Aorta (tissue), 5 donors: Measurements from ENCODE around the gene DNMBP. TPM values are rescaled to one million over a fixed set of nuclear protein-coding genes. Genes with fewer than 3 reads are reported as not detected.

Source experiments
- ATAC-seq: fragments of 200-7000 bp; cut with Tn5 transposase; one replicate; pipeline ENCODE4 v1.9.1; 2022; ENCODE audit warnings: moderate library complexity; ENCODE audit not compliant: low FRiP score
- DNase-seq, 2 donors: peaks; one replicate each; pipeline ENCODE4 v3.0.0-alpha.2; 2020
- H3K27ac ChIP-seq, 2 donors: one replicate each; pipeline ENCODE4 v1.5.1; 2013; ENCODE audit warnings: low read length in 2 of 2, mild to moderate bottlenecking in 2 of 2, moderate library complexity in 2 of 2, control low read depth in 1 of 2, inconsistent platforms in 1 of 2, low read depth in 1 of 2
- H3K27me3 ChIP-seq, 2 donors: one replicate each; pipeline ENCODE4 v1.6.1; 2013; ENCODE audit warnings: control low read depth in 1 of 2, low read length in 1 of 2, mild to moderate bottlenecking in 1 of 2, moderate library complexity in 1 of 2; ENCODE audit not compliant: insufficient read depth in 2 of 2, control insufficient read depth in 1 of 2
- H3K36me3 ChIP-seq, 2 donors: one replicate each; pipeline ENCODE4 v1.6.1; 2013; ENCODE audit warnings: control low read depth in 1 of 2, low read length in 1 of 2, mild to moderate bottlenecking in 1 of 2; ENCODE audit not compliant: insufficient read depth in 2 of 2, control insufficient read depth in 1 of 2
- H3K4me1 ChIP-seq, 2 donors: one replicate each; pipeline ENCODE4 v1.6.1; 2013; ENCODE audit warnings: low read length in 2 of 2, control low read depth in 1 of 2, mild to moderate bottlenecking in 1 of 2, moderate library complexity in 1 of 2; ENCODE audit not compliant: insufficient read depth in 2 of 2, control insufficient read depth in 1 of 2
- H3K4me3 ChIP-seq, 2 donors: one replicate each; pipeline ENCODE4 v1.5.1; 2013; ENCODE audit warnings: low read length in 2 of 2, control low read depth in 1 of 2, mild to moderate bottlenecking in 1 of 2
- H3K9me3 ChIP-seq: one replicate; pipeline ENCODE4 v1.6.1; 2013; ENCODE audit warnings: mild to moderate bottlenecking, low read length; ENCODE audit not compliant: control insufficient read depth
- WGBS, 2 donors: extraction: QIAGEN DNeasy Blood & Tissue Kit; methylation state at CpG; one replicate each; pipeline ENCODE4 v1.1.7; 2013; 5-methylcytosine and 5-hydroxymethylcytosine counted together
- intact Hi-C, 2 donors: fragments of 100-400 bp; cut with DNase I; formaldehyde crosslinking; loops; one replicate each; pipeline versions ENCODE4 v1.14.2 to v1.15.0; 2022
- polyA plus RNA-seq, 2 donors: library from polyadenylated mRNA; stranded (reverse); fragments of 200-250 nt; gene quantifications; one replicate each; pipeline ENCODE4 v1.2.3, GENCODE V29; 2013
- total RNA-seq, 2 donors: library from RNA; stranded (reverse); fragmentation: NEBNext Ultra II Directional; extraction: Animal tissue kit (Norgen Biotek cat#: 25700); gene quantifications; one replicate each; pipeline ENCODE4 v1.2.1, GENCODE V29; 2021
- donor health status: healthy with polysubstance abuse.
- donor health status: Bipolar disorder and iron deficiency.
- donor health status: DM: no; HTN: no; CAD: no.
- donor health status: DM: no; HTN: no; CAD: no.
- donor health status: DM: yes; HTN: yes; CAD: no.

Gene DNMBP
- total and polyA plus RNA-seq, 4 donors = 5.5 to 23.9 (median 11.1) TPM

GRCh38 chr10:99859585-99859984, 150.2 kb downstream of the DNMBP start:
- ATAC-seq (no peak), DNase-seq (no peak)
- H3K4me3 ChIP-seq = no peak overlapping the region
- H3K27me3 ChIP-seq = no peaks in the 10 kb centered on the region
- H3K27ac ChIP-seq = no peak overlapping the region
- H3K36me3 ChIP-seq = no peaks in the 10 kb centered on the region
- intact Hi-C loops = no loop called here
- H3K4me1 ChIP-seq = no peaks in the 10 kb centered on the region
- WGBS, 2 donors = 28 to 35% methylated on average over 5 of the region's 5 CpGs
- H3K9me3 ChIP-seq = no peaks in the 10 kb centered on the region

DNA sequence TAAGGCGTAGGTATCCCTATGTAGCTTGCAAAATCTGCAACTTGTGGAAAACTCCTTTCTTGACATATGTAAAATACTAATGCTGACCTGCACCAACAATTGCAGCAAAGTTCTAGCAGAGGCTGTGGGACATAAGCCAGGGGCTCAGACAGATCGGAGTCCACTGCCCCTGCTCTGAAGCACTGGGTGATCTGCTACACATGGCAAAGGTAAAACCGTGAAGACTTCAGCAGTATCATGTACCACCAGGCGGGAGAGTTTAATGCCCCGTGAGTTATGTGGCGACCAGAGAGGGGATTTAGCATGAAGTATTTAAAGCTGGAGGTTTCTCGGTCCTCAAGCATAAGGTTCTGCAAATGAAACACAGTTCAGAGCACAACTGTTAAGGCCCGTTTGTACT, 150.9 kb downstream of the DNMBP start:
- H3K9me3 ChIP-seq = no peaks in the 10 kb centered on the region
- ATAC-seq (no peak), DNase-seq (no peak)
- H3K4me1 ChIP-seq = no peaks in the 10 kb centered on the region
- intact Hi-C loops = no loop called here
- H3K27ac ChIP-seq = no peak overlapping the region
- WGBS, 2 donors = 82 to 84% methylated on average over 8 of the region's 8 CpGs
- H3K27me3 ChIP-seq = no peaks in the 10 kb centered on the region
- no peaks in the 10 kb centered on the region for H3K36me3 ChIP-seq
- H3K4me3 ChIP-seq = no peak overlapping the region

GRCh38 chr10:99855479-99856071, 154.2 kb downstream of the DNMBP start:
- no peaks in the 10 kb centered on the region for H3K36me3 ChIP-seq
- no peak for ATAC-seq
- WGBS, 2 donors = 83 to 91% methylated on average over 8 of the region's 8 CpGs
- H3K27me3 ChIP-seq = no peaks in the 10 kb centered on the region
- H3K4me3 ChIP-seq = no peak overlapping the region
- no peak for DNase-seq
- intact Hi-C loops = no loop called here
- H3K27ac ChIP-seq = no peak overlapping the region
- H3K4me1 ChIP-seq = no peaks in the 10 kb centered on the region
- no peaks in the 10 kb centered on the region for H3K9me3 ChIP-seq

- Histone ChIP-seq H3K27me3 (no peaks in the 10 kb centered on the region), H3K27ac (no peak overlapping the region), H3K4me3 (no peak overlapping the region), H3K36me3 (no peaks in the 10 kb centered on the region), H3K4me1 (no peaks in the 10 kb centered on the region), H3K9me3 (no peaks in the 10 kb centered on the region)
- intact Hi-C loops = no loop called here
- ATAC-seq (no peak), DNase-seq (no peak)
- WGBS, 2 donors = 26 to 33% methylated on average over 6 of the region's 6 CpGs
Observed at GRCh38 chr10:99854860-99855259, 154.9 kb downstream of the DNMBP start.

DNA sequence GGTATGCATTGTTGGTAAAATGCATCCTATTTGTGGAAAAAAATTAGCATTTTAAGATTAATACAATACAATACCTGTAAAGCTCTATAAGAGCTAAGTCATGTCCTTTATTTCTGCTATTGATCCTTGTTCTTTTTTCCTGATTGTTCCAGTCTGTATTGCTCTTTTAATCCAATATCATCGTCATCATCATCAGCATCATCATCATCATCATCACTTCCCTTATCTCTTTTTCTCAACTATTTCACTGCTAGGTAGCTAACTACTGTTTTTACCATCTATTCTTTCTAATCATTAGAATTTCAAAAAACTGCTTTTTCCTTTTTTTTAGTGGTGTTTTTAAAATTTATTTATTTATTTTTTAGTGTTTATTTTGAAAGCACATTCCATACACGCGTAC, 156.1 kb downstream of the DNMBP start:
- no peaks in the 10 kb centered on the region for H3K4me1 ChIP-seq
- intact Hi-C loops = no loop called here
- 56 to 66% methylated on average over 3 of the region's 3 CpGs for WGBS, 2 donors
- no peaks in the 10 kb centered on the region for H3K27me3 ChIP-seq
- DNase-seq (no peak), ATAC-seq (no peak)
- no peaks in the 10 kb centered on the region for H3K9me3 ChIP-seq
- no peak overlapping the region for H3K4me3 ChIP-seq
- H3K27ac ChIP-seq = no peak overlapping the region
- no peaks in the 10 kb centered on the region for H3K36me3 ChIP-seq

DNA sequence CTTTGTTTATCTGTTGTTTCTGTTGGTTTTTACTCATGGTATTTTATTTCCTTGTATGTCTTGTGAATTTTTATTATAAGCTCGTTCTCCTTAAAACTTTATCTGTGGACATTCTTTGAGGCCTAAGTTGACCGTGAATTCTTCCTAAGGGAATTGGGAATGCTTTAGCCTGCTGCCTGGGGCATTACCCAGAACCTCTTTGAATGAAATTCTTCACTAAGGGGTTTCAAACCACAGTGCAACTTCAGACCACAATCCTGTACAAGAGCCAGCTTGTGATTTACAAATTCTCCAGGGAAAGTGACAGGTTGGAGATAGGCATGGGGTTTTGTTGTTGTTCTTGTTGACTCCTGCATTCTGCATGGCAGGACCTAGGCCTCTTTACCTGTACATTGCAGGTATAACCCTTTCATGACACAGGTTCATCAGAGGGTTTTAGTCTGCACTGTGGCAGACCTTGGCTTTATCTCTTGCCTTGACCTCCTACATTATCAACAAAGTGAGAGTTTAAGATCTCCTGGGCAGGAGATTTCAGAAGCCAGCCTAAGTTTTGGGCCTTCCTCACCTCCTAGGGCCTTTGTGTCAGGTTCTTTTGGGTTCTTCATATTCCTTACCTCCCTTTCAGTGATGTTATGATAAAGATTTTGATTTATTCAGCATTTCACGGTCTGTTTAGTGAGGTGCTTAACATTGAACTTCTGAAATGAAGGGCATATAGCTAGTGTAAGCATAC, 157.1 kb downstream of the DNMBP start:
- H3K27ac ChIP-seq = no peak overlapping the region
- no peaks in the 10 kb centered on the region for H3K4me1 ChIP-seq
- intact Hi-C loops = no loop called here
- no peak overlapping the region for H3K4me3 ChIP-seq
- DNase-seq = no peak
- no peak for ATAC-seq
- WGBS, 2 donors = 56 to 71% methylated on average over 3 of the region's 3 CpGs
- H3K36me3 ChIP-seq = no peaks in the 10 kb centered on the region
- H3K9me3 ChIP-seq = no peaks in the 10 kb centered on the region
- no peaks in the 10 kb centered on the region for H3K27me3 ChIP-seq

- Histone ChIP-seq H3K36me3 (no peaks in the 10 kb centered on the region), H3K27ac (no peak overlapping the region), H3K4me1 (no peaks in the 10 kb centered on the region), H3K27me3 (no peaks in the 10 kb centered on the region), H3K9me3 (no peaks in the 10 kb centered on the region), H3K4me3 (no peak overlapping the region)
- DNase-seq (no peak), ATAC-seq (no peak)
- WGBS, 2 donors = 95% methylated on average over 3 of the region's 3 CpGs
- intact Hi-C loops = no loop called here
Observed at GRCh38 chr10:99851825-99852224, 157.9 kb downstream of the DNMBP start.

DNA sequence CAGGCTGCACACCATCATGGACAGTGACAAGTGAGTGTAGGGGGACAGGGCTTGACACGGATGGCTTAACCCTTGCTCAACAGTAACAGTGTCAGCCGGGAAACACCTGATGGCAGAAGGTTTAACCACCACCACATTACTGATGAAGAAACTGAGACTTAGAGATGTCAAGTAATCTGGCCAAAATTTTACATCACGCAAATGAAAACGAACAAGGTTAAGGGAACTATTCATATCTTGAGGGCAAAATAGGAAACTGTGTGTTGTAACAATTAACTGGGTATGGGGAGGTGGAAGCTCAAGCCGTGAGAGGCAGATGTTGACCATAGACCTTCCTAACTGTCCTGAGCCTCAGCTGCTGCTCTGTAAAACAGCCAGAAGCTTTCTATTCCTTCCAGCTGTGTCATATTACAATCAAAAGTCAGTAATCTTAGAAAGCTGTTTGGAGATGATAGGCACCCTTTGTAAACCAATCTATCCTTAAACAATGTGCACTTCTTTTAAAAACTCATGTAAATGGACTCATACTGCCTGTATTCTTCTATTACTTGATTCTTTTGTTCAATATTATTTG, 158.9 kb downstream of the DNMBP start:
- DNase-seq (no peak), ATAC-seq (no peak)
- Histone ChIP-seq H3K4me1 (no peaks in the 10 kb centered on the region), H3K27me3 (no peaks in the 10 kb centered on the region), H3K4me3 (no peak overlapping the region), H3K36me3 (no peaks in the 10 kb centered on the region), H3K27ac (no peak overlapping the region), H3K9me3 (no peaks in the 10 kb centered on the region)
- intact Hi-C loops = no loop called here
- whole genome bisulfite sequencing, 2 donors = 79 to 83% methylated on average over 5 of the region's 5 CpGs
